A673 (cell line): ENCODE data around the gene HPS6.

Experiments used
- CTCF ChIP-seq: fragments of 300-800, 200-600 bp; sonication (generic); conservative IDR thresholded peaks from 2 replicates; pipeline ENCODE4 v1.5.1; 2017; ENCODE audit warnings: low read depth, mild to moderate bottlenecking, antibody characterized with exemption, low read length, moderate library complexity, mixed read lengths
- EZH2 ChIP-seq: fragments of 200-600 bp; sonication (generic); IDR thresholded peaks from 2 replicates; pipeline ENCODE4 v1.6.1; 2017; ENCODE audit warnings: borderline replicate concordance, low read depth, mild to moderate bottlenecking, mixed read lengths, antibody characterized with exemption, low read length; ENCODE audit not compliant: poor library complexity, severe bottlenecking

DNA sequence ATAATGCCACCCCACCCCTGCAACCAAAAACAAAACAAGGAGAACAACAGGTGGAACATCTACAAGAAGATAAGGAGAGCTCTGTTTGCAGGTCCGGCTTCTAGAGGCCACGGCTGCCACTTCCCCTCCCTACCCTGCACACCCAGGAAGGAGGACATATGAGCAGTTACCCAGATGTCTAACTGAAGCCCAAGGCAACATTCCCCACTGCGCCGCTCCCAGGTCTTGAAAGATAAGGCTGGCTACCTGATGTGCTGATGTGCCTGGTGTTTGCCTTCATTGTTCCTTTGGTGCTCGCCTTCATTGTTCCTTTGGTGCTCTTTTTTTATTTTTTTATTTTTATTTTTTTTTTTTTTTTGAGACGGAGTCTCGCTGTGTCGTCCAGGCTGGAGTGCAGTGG, 21.0 kb downstream of the HPS6 start:
- no peak for TF ChIP-seq CTCF
- TF ChIP-seq EZH2, result no peak
